HUES48 (cell line): ENCODE data around the gene NCF4.

Source experiments
- H3K27ac ChIP-seq: one replicate; pipeline ENCODE4 v1.7.0; 2013; ENCODE audit warnings: low read depth, low read length, inconsistent platforms
- H3K27me3 ChIP-seq: 2 replicates; pipeline ENCODE4 v1.6.1; 2013; ENCODE audit warnings: mild to moderate bottlenecking, low read length; ENCODE audit not compliant: control insufficient read depth, insufficient read depth
- H3K36me3 ChIP-seq: 2 replicates; pipeline ENCODE4 v1.6.1; 2013; ENCODE audit warnings: low read length; ENCODE audit not compliant: control insufficient read depth, insufficient read depth
- H3K4me1 ChIP-seq: 2 replicates; pipeline ENCODE4 v1.6.1; 2013; ENCODE audit warnings: mild to moderate bottlenecking, low read length; ENCODE audit not compliant: control insufficient read depth, insufficient read depth
- H3K4me3 ChIP-seq: 2 replicates; pipeline ENCODE4 v1.5.1; 2013; ENCODE audit warnings: mild to moderate bottlenecking, low read depth, low read length
- H3K9ac ChIP-seq: 2 replicates; pipeline ENCODE4 v1.6.1; 2013; ENCODE audit warnings: mild to moderate bottlenecking, low read depth, low read length, moderate library complexity
- H3K9me3 ChIP-seq: 2 replicates; pipeline ENCODE4 v1.6.1; 2013; ENCODE audit warnings: low read length; ENCODE audit not compliant: control insufficient read depth, insufficient read depth

Gene NCF4

DNA sequence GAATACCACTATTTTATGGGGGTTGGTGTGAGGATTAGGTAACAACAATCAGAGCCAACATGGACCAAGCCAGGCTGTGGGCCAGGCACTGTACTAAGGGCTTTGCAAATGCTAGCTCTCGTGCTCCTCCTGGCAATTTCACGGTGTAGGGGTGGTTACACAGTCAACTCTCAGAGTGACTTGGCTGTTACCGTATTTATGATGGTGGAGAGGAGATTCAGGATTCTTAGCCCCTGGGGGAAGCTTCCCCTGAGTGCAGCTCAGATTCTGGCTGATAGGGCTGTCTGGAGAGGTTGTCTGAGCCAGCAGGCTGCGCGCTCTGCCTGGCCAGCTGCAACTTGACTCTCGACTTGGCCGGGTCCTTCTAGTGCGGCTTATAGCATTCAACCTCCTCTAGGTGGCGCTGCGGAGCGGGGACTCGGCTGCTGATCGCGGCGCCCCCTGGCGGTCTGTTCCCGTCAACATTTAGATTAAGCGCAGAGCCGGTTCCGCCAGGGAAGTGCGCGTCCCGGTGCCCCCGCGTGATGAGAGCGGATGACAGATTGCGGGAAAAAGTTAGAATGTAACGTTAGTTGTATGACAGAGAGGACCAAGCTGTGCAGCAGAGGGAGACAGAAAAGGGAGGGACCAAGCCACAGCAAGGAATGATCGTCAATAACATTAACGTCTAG lies 4.5 kb upstream of the NCF4 start:
- H3K27me3 ChIP-seq, result peaks cover 17% of the 10 kb centered on the region
- H3K4me3 ChIP-seq, result no peak overlapping the region
- no peak overlapping the region for H3K27ac ChIP-seq
- H3K9me3 ChIP-seq, result peaks cover 5% of the 10 kb centered on the region; the same call in 1 of the 2 replicates
- no peaks in the 10 kb centered on the region for H3K36me3 ChIP-seq
- H3K4me1 ChIP-seq, result peaks cover 3% of the 10 kb centered on the region; the same call in 1 of the 2 replicates
- no peak overlapping the region for H3K9ac ChIP-seq

DNA sequence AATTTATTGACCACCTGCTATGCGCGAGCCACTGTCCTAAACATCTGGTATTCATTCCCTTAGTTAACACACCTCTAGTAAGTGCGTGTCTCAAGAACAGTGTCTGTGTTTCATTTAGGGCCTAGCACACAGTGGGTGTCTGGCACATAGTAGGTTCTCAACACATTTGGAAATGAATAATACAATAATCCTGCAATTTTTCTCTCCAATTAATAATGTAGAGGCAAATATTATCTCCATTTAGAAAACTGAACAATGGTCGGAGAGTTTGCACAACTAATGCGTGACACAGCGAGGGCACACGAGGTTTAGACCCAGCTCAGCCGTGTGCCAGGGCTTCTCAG lies 4.0 kb upstream of the NCF4 start:
- Histone ChIP-seq H3K4me1 (peaks cover 3% of the 10 kb centered on the region; the same call in 1 of the 2 replicates), H3K27ac (no peak overlapping the region), H3K9ac (no peak overlapping the region), H3K9me3 (peaks cover 5% of the 10 kb centered on the region; the same call in 1 of the 2 replicates), H3K4me3 (no peak overlapping the region), H3K27me3 (peaks cover 17% of the 10 kb centered on the region), H3K36me3 (no peaks in the 10 kb centered on the region)

DNA sequence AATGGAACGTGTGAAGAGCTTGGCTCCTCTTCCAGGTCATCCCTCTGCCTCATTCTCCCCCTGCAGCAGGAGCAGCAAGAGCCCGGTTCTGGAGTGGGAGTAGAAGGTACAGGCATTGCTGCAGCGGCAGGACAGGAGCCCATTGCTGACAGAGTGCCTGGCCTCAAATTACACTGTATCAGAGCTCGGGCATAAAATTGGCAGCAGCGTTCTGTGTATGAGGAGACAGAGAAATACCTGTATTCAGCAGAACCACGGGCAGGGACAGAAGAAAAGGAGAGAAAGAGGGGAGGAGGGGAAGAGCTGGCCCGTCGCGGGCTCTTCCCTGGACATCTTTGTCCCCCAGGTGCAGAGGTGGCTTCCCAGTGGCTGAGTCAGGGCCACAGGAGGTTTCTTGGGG lies 2.6 kb upstream of the NCF4 start:
- peaks cover 2% of the 10 kb centered on the region; the same call in 1 of the 2 replicates for H3K9me3 ChIP-seq
- no peak overlapping the region for H3K4me3 ChIP-seq
- peaks cover 17% of the 10 kb centered on the region for H3K27me3 ChIP-seq
- H3K36me3 ChIP-seq, result no peaks in the 10 kb centered on the region
- peaks cover 3% of the 10 kb centered on the region; the same call in 1 of the 2 replicates for H3K4me1 ChIP-seq
- H3K27ac ChIP-seq, result no peak overlapping the region
- no peak overlapping the region for H3K9ac ChIP-seq

DNA sequence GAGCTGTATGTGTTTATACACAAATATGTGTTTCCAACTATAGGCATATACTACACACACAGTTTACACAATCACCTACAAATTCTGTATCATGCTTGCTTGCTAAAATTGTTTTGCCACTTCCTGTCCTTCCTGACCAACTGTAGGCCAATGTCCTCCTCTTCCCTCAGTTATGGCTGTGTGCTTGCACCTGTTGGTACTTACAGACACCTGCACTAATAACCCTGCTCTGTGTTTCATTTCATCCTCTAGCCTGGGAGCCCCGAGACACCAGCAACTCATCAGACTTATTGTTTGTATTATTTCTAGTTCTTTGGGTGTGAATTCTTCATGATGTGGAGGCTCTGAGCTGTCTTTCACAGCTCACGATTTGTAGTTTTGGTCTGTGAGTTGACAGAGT lies 1.8 kb upstream of the NCF4 start:
- H3K9me3 ChIP-seq, result no peaks in the 10 kb centered on the region
- H3K4me1 ChIP-seq, result peaks cover 3% of the 10 kb centered on the region; the same call in 1 of the 2 replicates
- H3K4me3 ChIP-seq, result no peak overlapping the region
- no peak overlapping the region for H3K27ac ChIP-seq
- H3K36me3 ChIP-seq, result no peaks in the 10 kb centered on the region
- H3K9ac ChIP-seq, result no peak overlapping the region
- H3K27me3 ChIP-seq, result peaks cover 17% of the 10 kb centered on the region

DNA sequence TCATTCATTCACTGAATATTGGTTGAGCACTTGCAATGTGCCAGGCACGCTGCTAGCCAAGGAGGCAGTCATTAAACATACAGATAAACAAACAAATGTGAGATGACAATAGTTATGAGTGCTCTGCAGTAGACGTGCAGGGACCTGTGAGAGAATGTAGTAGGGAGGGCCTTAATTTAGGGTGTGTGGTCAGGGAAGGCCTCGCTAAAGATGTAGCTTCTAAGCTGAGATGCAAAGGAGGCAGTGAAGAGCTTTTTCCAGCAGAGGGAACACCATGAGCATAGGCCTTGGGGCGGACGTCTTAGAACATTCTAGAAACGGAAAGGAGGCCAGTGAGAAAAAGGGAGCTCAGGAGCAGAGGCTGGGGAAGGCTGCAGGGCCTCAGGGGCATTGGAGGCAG lies 789 bp upstream of the NCF4 start:
- Histone ChIP-seq H3K9me3 (no peaks in the 10 kb centered on the region), H3K9ac (no peak overlapping the region), H3K4me3 (no peak overlapping the region), H3K4me1 (peaks cover 3% of the 10 kb centered on the region; the same call in 1 of the 2 replicates), H3K27me3 (peaks cover 17% of the 10 kb centered on the region), H3K36me3 (no peaks in the 10 kb centered on the region), H3K27ac (no peak overlapping the region)

DNA sequence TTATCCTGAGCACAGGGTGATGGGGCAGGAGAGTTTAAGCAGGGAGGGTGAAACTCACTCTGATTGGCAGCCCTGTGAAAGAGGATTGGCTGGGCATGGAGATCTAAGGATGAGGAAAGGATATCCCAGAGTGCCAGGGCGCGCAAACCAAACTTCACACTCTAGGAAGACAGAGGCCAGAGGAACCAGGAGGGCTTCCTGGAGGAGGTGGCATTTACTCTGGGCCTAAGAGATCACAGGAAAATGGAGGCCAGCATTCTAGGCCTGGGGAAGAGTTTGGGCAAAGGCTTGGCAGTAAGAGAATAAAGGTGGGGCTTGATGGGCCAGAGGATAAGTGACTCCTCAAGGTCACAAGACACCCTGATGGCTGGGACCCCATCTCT lies 377 bp upstream of the NCF4 start:
- Histone ChIP-seq H3K9me3 (no peaks in the 10 kb centered on the region), H3K4me3 (no peak overlapping the region), H3K4me1 (peaks cover 3% of the 10 kb centered on the region; the same call in 1 of the 2 replicates), H3K9ac (no peak overlapping the region), H3K27ac (no peak overlapping the region), H3K27me3 (peaks cover 17% of the 10 kb centered on the region), H3K36me3 (no peaks in the 10 kb centered on the region)

DNA sequence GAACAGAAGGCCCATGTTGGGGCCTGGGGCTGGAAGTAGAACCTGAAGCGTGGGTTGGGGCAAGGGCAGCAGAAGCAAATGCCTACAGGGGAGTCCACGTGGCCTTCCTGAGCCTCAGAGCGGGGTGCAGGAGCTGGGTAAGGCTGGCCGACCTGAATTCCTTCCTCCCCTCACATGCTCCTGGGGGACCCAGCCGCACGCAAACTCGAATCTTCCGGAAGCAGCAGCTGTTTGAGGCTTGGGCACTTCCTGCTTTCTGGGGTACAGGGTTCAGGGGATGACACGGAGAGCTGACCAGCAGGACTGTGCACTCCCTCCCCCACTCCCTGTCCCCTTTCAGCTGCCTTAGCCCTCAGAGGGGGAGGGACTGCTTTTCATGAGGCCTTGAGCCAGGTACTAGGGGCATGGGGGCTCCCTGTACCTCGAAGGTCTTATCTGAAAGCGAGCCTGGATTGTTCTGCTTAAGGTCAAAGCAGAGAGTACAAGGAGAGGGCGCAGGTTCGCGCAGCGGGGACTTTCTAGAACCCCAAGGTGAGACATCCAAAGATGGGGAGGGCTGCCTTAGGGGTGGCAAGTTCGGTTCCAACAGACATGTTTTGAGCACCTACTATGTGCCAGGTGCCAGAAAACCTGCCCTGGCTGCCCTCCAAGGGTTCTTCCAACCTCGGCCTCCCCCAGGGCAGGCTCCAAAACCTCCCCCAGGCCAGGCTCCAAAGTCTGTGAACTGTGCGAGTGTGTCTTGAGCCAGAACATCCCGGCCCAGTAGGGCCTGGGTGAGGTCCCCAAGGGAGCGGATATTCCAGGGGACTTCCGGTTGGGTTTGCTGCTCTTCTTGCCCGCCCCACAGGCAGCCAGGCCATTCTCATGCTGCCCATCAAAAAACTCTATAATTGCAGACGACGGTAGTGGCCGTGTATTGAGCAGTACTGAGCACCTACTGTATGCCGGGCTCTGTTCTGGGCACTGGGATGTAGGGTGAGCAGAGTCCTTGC lies 1.7 kb downstream of the NCF4 start:
- no peaks in the 10 kb centered on the region for H3K4me1 ChIP-seq
- peaks cover 16% of the 10 kb centered on the region; the same call in 1 of the 2 replicates for H3K27me3 ChIP-seq
- H3K9ac ChIP-seq, result no peak overlapping the region
- H3K36me3 ChIP-seq, result no peaks in the 10 kb centered on the region
- no peaks in the 10 kb centered on the region for H3K9me3 ChIP-seq
- no peak overlapping the region for H3K27ac ChIP-seq
- H3K4me3 ChIP-seq, result no peak overlapping the region

DNA sequence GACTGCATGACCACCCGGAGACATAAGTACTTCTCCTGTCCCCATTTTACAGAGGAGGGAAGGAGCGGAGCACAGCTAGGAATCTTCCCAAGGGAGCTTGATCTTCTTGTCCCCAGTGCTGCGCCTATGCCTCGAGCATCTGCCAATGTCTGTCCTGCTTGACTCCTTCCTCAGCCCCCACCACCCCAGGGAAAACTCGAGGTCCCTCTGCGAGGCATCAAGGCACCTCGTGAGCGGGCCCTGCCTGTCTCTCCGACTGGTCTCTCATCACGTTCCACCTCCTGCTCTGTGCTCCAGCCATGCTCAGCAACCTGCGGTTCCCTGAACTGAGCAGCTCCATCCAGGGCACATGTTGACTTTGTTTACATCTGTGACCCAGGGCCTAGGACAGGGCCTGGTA lies 2.5 kb downstream of the NCF4 start:
- Histone ChIP-seq H3K27me3 (peaks cover 10% of the 10 kb centered on the region; the same call in 1 of the 2 replicates), H3K4me1 (no peaks in the 10 kb centered on the region), H3K36me3 (no peaks in the 10 kb centered on the region), H3K27ac (no peak overlapping the region), H3K4me3 (no peak overlapping the region), H3K9ac (no peak overlapping the region), H3K9me3 (no peaks in the 10 kb centered on the region)

DNA sequence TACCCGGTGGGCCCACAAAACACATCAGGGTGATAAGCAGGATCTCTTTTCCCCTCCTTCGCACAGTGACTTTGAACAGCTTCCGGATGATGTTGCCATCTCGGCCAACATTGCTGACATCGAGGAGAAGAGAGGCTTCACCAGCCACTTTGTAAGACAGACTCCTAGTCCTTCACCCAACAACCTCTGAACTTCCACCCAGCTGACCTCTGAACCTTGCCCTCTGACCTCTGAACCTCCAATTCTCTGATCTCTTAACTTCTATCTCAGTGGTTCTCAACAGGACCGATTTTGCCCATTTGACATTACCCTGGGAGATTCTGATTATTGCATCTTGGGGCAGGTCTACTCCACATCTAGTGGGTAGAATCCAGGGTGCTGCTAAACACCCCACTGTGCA lies 3.2 kb downstream of the NCF4 start:
- Histone ChIP-seq H3K27me3 (peaks cover 10% of the 10 kb centered on the region; the same call in 1 of the 2 replicates), H3K9ac (no peak overlapping the region), H3K36me3 (no peaks in the 10 kb centered on the region), H3K4me1 (no peaks in the 10 kb centered on the region), H3K4me3 (no peak overlapping the region), H3K27ac (no peak overlapping the region), H3K9me3 (no peaks in the 10 kb centered on the region)

DNA sequence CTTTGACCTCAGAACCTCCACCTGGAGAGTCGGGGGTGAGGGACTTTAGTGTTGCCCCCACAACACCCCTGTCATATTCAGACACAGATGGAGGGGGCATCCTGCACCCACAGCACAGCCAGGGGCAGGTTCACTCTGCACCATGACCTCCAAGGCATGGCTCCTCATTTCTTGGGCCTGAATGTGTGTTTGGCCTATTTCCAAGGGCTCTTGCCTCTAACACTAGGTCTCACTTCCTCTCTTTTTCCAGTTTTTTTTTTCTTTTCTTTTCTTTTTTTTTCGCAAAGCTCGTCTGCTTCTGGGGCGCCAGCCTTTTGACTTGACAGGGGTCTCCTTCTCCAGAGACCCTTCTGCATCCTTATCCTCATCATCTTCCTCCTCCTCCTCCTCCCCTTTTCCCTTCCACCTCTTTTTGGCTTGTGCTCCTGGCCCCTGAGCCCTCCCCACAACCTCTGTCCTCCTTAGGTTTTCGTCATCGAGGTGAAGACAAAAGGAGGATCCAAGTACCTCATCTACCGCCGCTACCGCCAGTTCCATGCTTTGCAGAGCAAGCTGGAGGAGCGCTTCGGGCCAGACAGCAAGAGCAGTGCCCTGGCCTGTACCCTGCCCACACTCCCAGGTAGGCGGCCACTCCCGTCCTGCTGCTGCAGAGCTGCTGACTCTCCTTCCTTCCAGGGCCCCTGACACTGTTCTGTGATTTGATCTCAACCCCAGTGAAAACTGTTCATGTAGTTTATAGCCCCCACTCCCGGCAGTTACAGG lies 3.8 kb downstream of the NCF4 start:
- Histone ChIP-seq H3K9ac (no peak overlapping the region), H3K4me3 (no peak overlapping the region), H3K9me3 (no peaks in the 10 kb centered on the region), H3K27ac (no peak overlapping the region), H3K36me3 (no peaks in the 10 kb centered on the region), H3K4me1 (no peaks in the 10 kb centered on the region), H3K27me3 (peaks cover 10% of the 10 kb centered on the region; the same call in 1 of the 2 replicates)
